ENCODE data around the gene THRA. TPM values are rescaled to one million over a fixed set of nuclear protein-coding genes. Genes with fewer than 3 reads are reported as not detected.

The THRA gene
- total RNA-seq, 1 experiment from 2014 or later, result 11.4 TPM

DNA sequence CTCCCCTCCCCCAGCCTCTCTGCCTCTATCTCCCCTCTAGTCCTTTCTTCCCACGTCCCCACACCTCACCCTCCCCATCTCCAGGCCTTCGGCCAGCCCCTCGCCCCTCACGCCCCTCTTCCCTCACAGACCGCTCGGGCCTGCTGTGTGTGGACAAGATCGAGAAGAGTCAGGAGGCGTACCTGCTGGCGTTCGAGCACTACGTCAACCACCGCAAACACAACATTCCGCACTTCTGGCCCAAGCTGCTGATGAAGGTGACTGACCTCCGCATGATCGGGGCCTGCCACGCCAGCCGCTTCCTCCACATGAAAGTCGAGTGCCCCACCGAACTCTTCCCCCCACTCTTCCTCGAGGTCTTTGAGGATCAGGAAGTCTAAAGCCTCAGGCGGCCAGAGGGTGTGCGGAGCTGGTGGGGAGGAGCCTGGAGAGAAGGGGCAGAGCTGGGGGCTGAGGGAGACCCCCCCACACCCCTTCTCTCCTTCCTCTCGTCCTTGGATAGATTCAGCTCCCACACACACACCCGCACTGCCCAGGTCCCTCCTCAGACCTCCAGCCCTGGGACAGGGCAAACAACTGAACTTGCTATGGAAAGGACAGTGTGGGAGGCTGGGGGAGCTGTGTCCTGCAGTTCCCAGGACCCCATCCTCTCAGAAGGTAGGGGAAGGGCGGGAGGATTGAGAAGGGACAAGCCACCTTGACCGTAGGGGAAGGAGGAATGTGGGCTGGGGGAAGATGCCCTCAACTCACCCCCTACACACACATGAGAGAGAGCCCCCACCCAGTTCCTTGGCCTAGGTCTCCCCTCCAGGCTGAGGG, 26.5 kb downstream of the THRA start:
- Histone ChIP-seq H3K27me3 (ENCODE audit: insufficient read depth, low read depth) (no peaks in the 10 kb centered on the region), H3K9me2 (ENCODE audit: insufficient read depth) (no peaks in the 10 kb centered on the region), H3F3A (ENCODE audit: insufficient read depth, low read depth) (peaks cover 5% of the 10 kb centered on the region), H3K36me3 (ENCODE audit: low read depth) (no peaks in the 10 kb centered on the region), H3K4me2 (no peak overlapping the region), H3K9me3 (ENCODE audit: insufficient read depth, low read depth) (no peaks in the 10 kb centered on the region), H4K20me1 (ENCODE audit: insufficient read depth) (no peaks in the 10 kb centered on the region), H3K4me1 (replicated peaks; ENCODE audit: insufficient read depth) (no peaks in the 10 kb centered on the region), H3K79me2 (ENCODE audit: low read depth) (no peaks in the 10 kb centered on the region), H3K27ac (no peak overlapping the region), H2AFZ (no peak overlapping the region), H3K4me3 (no peak overlapping the region)
- intact Hi-C loops (cut with micrococcal nuclease; ENCODE audit: unreplicated experiment), result no loop called here
- TF ChIP-seq, protein P1, sequence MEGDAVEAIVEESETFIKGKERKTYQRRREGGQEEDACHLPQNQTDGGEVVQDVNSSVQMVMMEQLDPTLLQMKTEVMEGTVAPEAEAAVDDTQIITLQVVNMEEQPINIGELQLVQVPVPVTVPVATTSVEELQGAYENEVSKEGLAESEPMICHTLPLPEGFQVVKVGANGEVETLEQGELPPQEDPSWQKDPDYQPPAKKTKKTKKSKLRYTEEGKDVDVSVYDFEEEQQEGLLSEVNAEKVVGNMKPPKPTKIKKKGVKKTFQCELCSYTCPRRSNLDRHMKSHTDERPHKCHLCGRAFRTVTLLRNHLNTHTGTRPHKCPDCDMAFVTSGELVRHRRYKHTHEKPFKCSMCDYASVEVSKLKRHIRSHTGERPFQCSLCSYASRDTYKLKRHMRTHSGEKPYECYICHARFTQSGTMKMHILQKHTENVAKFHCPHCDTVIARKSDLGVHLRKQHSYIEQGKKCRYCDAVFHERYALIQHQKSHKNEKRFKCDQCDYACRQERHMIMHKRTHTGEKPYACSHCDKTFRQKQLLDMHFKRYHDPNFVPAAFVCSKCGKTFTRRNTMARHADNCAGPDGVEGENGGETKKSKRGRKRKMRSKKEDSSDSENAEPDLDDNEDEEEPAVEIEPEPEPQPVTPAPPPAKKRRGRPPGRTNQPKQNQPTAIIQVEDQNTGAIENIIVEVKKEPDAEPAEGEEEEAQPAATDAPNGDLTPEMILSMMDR (conservative IDR thresholded peaks at IDR 0.05), result no peak
- no peak for TF ChIP-seq EZH2 (IDR thresholded peaks at IDR 0.05; ENCODE audit: low read depth)
- BruUV-seq (replicated peaks), result no TSS peak
- ChIA-PET CTCF (interaction anchor here (0.6 kb wide), 1 partner anchor 29 kb away, joined by 4 read pairs; no protein-coding TSS in a partner anchor), POLR2A (ENCODE audit: unreplicated experiment) (no interaction called here)
- DNase-seq, result no peak

DNA sequence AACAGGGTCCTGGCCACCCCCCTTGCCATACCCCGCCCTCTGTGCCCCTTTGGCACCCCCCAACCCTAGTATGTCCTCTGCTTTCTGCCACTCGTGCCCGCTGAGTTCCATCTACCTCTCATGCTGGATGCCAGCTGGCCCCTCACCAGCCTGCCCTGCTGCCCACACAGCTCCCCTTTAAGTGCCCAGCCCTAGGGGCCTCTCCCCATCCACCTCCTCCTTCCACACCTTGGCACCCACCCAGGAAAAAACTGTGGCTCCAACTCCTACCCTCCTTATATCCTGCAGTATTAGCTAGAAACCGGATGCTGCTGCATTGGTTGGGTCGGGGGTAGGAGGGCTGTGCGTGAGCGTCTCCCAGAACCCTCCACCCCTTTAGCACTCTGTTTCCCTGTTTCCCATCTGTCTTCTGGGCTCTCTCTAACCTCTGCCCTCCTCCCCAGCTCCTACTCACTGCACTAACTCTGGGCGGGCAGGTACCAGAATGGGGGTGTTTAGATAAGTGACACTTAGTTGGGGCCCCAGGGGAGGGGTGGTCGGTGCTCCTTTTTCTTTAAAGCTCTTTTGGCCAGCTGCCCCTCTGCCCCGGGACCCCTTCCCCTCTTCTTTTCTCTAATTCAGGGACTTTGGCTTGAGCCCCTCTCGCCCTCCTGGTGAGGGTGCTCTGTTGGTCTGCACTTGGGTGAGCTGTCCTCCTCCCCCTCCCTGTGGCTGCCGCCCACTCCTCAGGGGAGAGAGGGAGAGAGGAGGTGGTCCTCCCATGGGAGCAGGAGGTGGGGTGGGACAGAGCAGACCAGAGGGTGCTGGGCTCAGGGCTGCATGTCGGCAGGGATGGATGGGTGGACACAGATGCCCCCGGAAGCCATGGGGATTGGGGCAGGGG, 27.7 kb downstream of the THRA start:
- ChIA-PET CTCF (no interaction called here), POLR2A (ENCODE audit: unreplicated experiment) (no interaction called here)
- BruUV-seq (replicated peaks), result no TSS peak
- H3K4me3 ChIP-seq, result no peak overlapping the region
- H3K79me2 ChIP-seq (ENCODE audit: low read depth), result no peaks in the 10 kb centered on the region
- no peak overlapping the region for H3K4me2 ChIP-seq
- H4K20me1 ChIP-seq (ENCODE audit: insufficient read depth), result no peaks in the 10 kb centered on the region
- no peak overlapping the region for H2AFZ ChIP-seq
- H3K27me3 ChIP-seq (ENCODE audit: insufficient read depth, low read depth), result no peaks in the 10 kb centered on the region
- TF ChIP-seq EZH2 (IDR thresholded peaks at IDR 0.05; ENCODE audit: low read depth), result no peak
- TF ChIP-seq, protein P1 (conservative IDR thresholded peaks at IDR 0.05), result no peak
- no peaks in the 10 kb centered on the region for H3K4me1 ChIP-seq (replicated peaks; ENCODE audit: insufficient read depth)
- H3K9me2 ChIP-seq (ENCODE audit: insufficient read depth), result no peaks in the 10 kb centered on the region
- intact Hi-C loops (cut with micrococcal nuclease; ENCODE audit: unreplicated experiment), result no loop called here
- peaks cover 7% of the 10 kb centered on the region; the same call in 1 of the 2 replicates for H3K36me3 ChIP-seq (ENCODE audit: low read depth)
- no peaks in the 10 kb centered on the region for H3F3A ChIP-seq (ENCODE audit: insufficient read depth, low read depth)
- DNase-seq, result no peak
- H3K9me3 ChIP-seq (ENCODE audit: insufficient read depth, low read depth), result no peaks in the 10 kb centered on the region
- H3K27ac ChIP-seq, result no peak overlapping the region

DNA sequence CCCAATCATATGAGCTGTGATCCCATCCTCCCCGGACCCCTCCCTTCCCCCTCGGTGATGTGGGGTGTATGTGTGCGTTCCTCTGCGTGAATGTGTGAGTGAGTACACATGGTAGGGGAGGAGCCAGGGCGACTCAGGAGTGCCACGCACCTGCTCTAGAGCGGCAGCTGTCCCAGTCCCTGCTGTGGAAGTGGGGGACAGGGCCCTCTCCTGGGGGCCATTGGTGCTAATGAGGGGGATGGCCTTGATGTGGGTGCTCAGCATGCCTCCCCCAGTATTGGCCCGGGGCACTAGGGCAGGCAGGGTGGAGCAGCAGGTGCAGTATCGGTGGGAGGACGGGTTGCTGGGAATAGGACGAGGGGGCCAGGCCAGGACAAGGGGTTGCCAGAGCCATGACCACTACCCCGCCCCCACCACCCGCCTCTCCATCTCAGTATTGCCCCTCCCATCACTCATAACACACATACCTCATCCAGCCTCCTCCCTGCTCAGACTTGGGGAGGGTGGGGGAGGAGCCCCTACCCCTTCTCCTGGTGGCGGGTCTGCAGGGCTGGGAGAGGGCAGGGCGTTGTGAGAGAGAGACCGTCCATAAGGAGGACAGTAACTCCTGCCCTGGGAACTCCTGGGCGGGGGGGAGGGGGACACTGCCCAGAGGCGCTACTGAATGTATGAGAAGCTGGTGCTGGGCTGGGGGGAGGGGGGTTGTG, 29.1 kb downstream of the THRA start:
- Histone ChIP-seq H3K36me3 (ENCODE audit: low read depth) (peaks cover 14% of the 10 kb centered on the region), H3K79me2 (ENCODE audit: low read depth) (no peaks in the 10 kb centered on the region), H3K27ac (no peak overlapping the region), H2AFZ (no peak overlapping the region), H3K4me3 (no peak overlapping the region), H4K20me1 (ENCODE audit: insufficient read depth) (no peaks in the 10 kb centered on the region), H3F3A (ENCODE audit: insufficient read depth, low read depth) (no peaks in the 10 kb centered on the region; the same call in 1 of the 2 replicates), H3K9me2 (ENCODE audit: insufficient read depth) (no peaks in the 10 kb centered on the region), H3K9me3 (ENCODE audit: insufficient read depth, low read depth) (no peaks in the 10 kb centered on the region), H3K4me2 (no peak overlapping the region), H3K4me1 (replicated peaks; ENCODE audit: insufficient read depth) (no peaks in the 10 kb centered on the region), H3K27me3 (ENCODE audit: insufficient read depth, low read depth) (no peaks in the 10 kb centered on the region)
- intact Hi-C loops (cut with micrococcal nuclease; ENCODE audit: unreplicated experiment), result no loop called here
- TF ChIP-seq, protein P1 (conservative IDR thresholded peaks at IDR 0.05), result no peak
- no peak for TF ChIP-seq EZH2 (IDR thresholded peaks at IDR 0.05; ENCODE audit: low read depth)
- no peak for DNase-seq
- ChIA-PET POLR2A (ENCODE audit: unreplicated experiment) (no interaction called here), CTCF (no interaction called here)
- BruUV-seq (replicated peaks), result no TSS peak
